Body of pancreas (tissue), 4 donors: ENCODE results near the gene PSEN2. TPM values are rescaled to one million over a fixed set of nuclear protein-coding genes. Genes with fewer than 3 reads are reported as not detected.

Experiments
- ATAC-seq: fragments of 150-250 bp; one replicate; pipeline ENCODE4 v1.9.1; 2016
- DNase-seq, 4 donors: peaks; one replicate each; pipeline ENCODE4 v3.0.0-alpha.2; 2019
- H3K27ac ChIP-seq, 4 donors: fragments of 200-600 bp; sonication (generic); 1 replicate in 3 of 4; 2 replicates in 1 of 4; pipeline versions ENCODE4 v1.5.1 to v1.6.1; 2016 to 2019; ENCODE audit warnings: mild to moderate bottlenecking in 1 of 4, mixed read lengths in 1 of 4, moderate library complexity in 1 of 4
- H3K27me3 ChIP-seq, 2 donors: fragments of 200-600 bp; sonication (generic); one replicate each; pipeline ENCODE4 v1.6.0; 2016; ENCODE audit warnings: mild to moderate bottlenecking in 1 of 2
- H3K36me3 ChIP-seq, 2 donors: fragments of 200-600 bp; sonication (generic); replicated peaks in 1 of 2; 2 replicates each; pipeline ENCODE4 v1.5.1; 2016; ENCODE audit warnings: low read depth in 2 of 2; ENCODE audit not compliant: insufficient read depth in 1 of 2
- H3K4me1 ChIP-seq: fragments of 200-600 bp; sonication (generic); one replicate; pipeline ENCODE4 v1.6.0; 2016
- H3K4me3 ChIP-seq, 2 donors: fragments of 200-600 bp; sonication (generic); 1 replicate in 1 of 2; 2 replicates in 1 of 2; pipeline ENCODE4 v1.5.1; 2016 to 2019
- H3K9me3 ChIP-seq, 3 donors: fragments of 200-600 bp; sonication (generic); 1 replicate in 2 of 3; 2 replicates in 1 of 3; pipeline ENCODE4 v1.5.1; 2016
- CTCF ChIP-seq, 7 experiments: fragments of 450-650 bp in 4 of 7; fragments of 200-600 bp in 3 of 7; sonication (generic) in 3 of 7; IDR thresholded peaks; one replicate each; pipeline ENCODE4 v1.5.1; 2016 to 2019; ENCODE audit warnings: antibody characterized with exemption in 7 of 7
- POLR2A ChIP-seq, 3 donors: fragments of 450-650 bp; IDR thresholded peaks; one replicate each; pipeline ENCODE4 v1.6.1; 2016; ENCODE audit warnings: antibody characterized with exemption in 3 of 3, mild to moderate bottlenecking in 2 of 3
- WGBS, 2 donors: methylation state at CpG; one replicate each; pipeline ENCODE4 v1.1.5; 2017; 5-methylcytosine and 5-hydroxymethylcytosine counted together
- intact Hi-C: fragments of 100-400 bp; cut with DNase I; formaldehyde crosslinking; loops from one replicate; pipeline ENCODE4 v1.15.1; 2023
- total RNA-seq, 2 donors: library from RNA; depleted of rRNA; stranded (reverse); fragments of >200 nt; gene quantifications; one replicate each; pipeline ENCODE4 v1.1.0, GENCODE V29; 2016

The PSEN2 gene
- total RNA-seq, 2 donors from 2014 or later, result 80.9 to 98.9 TPM

DNA sequence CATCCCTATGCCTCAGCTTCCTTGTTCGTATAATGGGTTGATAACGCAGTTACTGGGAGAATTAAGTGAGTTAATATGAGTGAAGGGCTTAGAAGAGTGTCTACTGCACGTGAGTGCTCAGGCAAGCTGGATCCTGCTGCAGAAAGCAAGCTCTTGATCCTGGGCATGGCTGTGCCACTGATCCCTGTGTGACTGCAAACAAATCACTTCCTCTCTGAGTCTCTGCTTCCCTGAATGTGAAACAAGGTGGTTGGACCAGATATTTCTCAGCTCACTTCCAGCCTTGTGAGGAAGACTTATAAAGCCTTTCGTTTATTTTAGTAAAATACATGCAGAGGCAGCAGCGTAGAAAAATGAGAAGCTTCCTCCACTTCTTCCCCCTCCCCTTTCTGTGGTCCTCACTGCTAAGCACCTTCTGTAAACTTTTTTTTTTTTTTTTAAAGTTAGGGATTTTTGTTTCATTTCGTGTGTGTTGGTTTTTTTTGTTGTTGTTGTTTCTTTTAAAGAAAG is 13.8 kb downstream of the PSEN2 start:
- H3K4me3 ChIP-seq, result no peak overlapping the region
- ATAC-seq (no peak), DNase-seq (no peak)
- 61 to 74% methylated on average over 6 of the region's 6 CpGs for WGBS, 2 donors
- H3K27me3 ChIP-seq, result no peaks in the 10 kb centered on the region
- no peak for TF ChIP-seq POLR2A (IDR thresholded peaks at IDR 0.05)
- TF ChIP-seq CTCF (IDR thresholded peaks at IDR 0.05), result no peak
- no peak overlapping the region for H3K27ac ChIP-seq
- intact Hi-C loops, result no loop called here
- H3K4me1 ChIP-seq, result peaks cover 20% of the 10 kb centered on the region
- H3K36me3 ChIP-seq, result peaks cover 0 to 20% of the 10 kb centered on the region in 2 donors
- H3K9me3 ChIP-seq, result no peaks in the 10 kb centered on the region

DNA sequence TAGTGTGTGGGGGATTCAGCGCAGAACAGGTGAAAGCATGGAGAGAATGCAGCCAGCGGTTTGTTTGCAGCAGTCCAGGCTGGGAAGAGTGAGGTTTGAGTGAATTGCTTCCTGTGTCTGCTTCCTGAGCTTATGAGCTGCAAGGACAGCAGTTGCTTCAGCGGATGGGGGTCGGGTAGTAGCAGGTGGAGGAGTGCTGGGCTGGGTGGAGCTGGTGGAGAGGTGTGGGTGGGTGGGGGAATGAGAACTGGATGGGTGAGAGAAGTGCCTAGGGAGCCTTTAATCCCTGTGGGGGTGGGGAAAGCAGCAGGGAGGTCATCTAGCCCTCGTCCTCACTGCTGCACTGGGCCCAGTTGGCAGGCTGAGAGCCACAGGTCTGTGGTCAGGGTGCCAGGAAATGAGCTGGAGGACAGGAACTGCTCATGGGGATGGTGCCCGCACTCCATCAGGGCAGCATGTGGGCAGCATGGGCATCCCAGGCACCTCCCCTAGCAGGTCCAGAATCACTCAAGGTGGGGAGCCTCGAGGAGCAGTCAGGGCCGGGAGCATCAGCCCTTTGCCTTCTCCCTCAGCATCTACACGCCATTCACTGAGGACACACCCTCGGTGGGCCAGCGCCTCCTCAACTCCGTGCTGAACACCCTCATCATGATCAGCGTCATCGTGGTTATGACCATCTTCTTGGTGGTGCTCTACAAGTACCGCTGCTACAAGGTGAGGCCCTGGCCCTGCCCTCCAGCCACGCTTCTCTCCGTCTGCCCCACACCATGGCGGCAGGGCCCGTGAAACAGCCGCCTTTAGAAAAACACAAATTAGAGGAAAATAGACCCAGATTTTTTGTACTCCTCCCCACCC is 14.8 kb downstream of the PSEN2 start:
- intact Hi-C loops, result no loop called here
- no peaks in the 10 kb centered on the region for H3K27me3 ChIP-seq
- no peaks in the 10 kb centered on the region for H3K9me3 ChIP-seq
- no peak for DNase-seq
- H3K4me1 ChIP-seq, result peaks cover 20% of the 10 kb centered on the region
- no peak overlapping the region for H3K27ac ChIP-seq
- H3K4me3 ChIP-seq, result no peak overlapping the region
- no peak for ATAC-seq
- TF ChIP-seq CTCF (IDR thresholded peaks at IDR 0.05) (no peak), POLR2A (IDR thresholded peaks at IDR 0.05) (no peak)
- H3K36me3 ChIP-seq, result peaks cover 5 to 26% of the 10 kb centered on the region in 2 donors
- WGBS, 2 donors, result 86 to 93% methylated on average over 19 of the region's 20 CpGs

DNA sequence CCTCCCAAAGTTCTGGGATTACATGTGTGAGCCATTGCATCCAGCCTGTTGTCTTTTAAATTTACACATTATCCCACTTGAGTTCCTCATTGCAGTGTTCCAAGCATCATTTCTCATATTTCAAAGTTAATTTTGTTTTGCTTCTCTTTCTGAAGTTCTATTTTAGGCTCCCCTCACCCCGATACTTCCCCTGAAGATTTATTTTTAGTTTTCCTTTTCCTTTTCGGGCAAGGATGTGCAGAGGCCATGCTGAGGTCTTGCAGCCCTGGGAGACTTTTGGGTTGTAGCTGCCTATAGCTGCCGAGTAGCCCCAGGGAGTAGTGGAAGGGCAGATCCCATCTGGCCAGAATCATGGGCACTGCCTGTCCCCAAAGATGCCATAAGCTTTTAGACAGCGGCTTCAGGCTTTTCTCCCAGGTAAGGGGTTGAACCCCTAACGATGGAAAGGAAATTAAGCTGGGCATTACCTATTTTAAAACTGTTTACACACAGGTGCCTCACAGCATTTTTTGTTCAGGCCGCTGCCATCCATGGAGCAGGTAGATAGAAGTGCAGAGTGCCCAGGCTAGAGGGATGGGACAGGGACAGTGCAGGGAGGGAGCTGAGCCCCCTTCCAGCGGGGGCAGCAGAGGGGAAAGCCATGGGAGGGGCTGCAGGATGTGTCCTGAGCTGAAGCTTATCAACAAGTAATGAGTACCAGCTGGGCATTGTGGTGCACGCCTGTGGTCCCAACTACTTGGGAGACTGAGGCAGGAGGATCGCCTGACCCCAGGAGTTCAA is 15.9 kb downstream of the PSEN2 start:
- no peaks in the 10 kb centered on the region for H3K27me3 ChIP-seq
- TF ChIP-seq POLR2A (IDR thresholded peaks at IDR 0.05) (no peak), CTCF (IDR thresholded peaks at IDR 0.05) (no peak)
- no peak for ATAC-seq
- H3K9me3 ChIP-seq, result no peaks in the 10 kb centered on the region
- H3K27ac ChIP-seq, result no peak overlapping the region
- intact Hi-C loops, result no loop called here
- WGBS, 2 donors, result 75 to 79% methylated on average over 9 of the region's 9 CpGs
- no peak overlapping the region for H3K4me3 ChIP-seq
- peaks cover 20% of the 10 kb centered on the region for H3K4me1 ChIP-seq
- H3K36me3 ChIP-seq, result peaks cover 9 to 28% of the 10 kb centered on the region in 2 donors
- no peak for DNase-seq

DNA sequence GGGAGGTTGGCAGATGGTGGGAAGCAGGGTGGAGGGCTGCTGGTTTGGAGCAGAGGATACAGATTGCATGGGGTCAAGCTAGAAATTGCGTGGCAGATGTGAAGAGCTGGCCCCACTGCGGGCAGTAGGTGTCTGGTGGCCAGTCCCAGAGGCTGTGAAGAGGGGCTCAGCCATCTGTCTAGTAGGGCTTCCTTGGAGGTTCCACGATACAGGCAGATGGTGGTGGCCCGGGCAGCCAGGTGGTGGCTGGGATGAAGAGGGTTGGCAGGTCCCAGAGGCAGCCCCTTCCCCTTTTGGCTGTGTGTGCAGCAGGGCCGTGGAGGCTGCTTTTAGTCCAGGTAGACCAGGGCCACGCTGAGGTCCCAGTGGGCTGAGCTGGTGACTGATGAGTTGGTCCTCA is 16.6 kb downstream of the PSEN2 start:
- Histone ChIP-seq H3K4me3 (no peak overlapping the region), H3K9me3 (no peaks in the 10 kb centered on the region), H3K36me3 (peaks cover 13 to 34% of the 10 kb centered on the region in 2 donors), H3K4me1 (peaks cover 13% of the 10 kb centered on the region), H3K27ac (no peak overlapping the region), H3K27me3 (no peaks in the 10 kb centered on the region)
- no peak for DNase-seq
- WGBS, 2 donors, result 89 to 98% methylated on average over 4 to 6 of the region's 6 CpGs
- intact Hi-C loops, result no loop called here
- TF ChIP-seq POLR2A (IDR thresholded peaks at IDR 0.05) (no peak), CTCF (IDR thresholded peaks at IDR 0.05) (no peak)
- ATAC-seq, result no peak
